Natural killer cell (primary cell): ENCODE results near the gene TYMS. TPM values are rescaled to one million over a fixed set of nuclear protein-coding genes. Genes with fewer than 3 reads are reported as not detected.

Source experiments
- ATAC-seq, 3 donors: fragments of 150-1000 bp in 2 of 3; fragments of 200-7000 bp in 1 of 3; cut with Tn5 transposase; 1 replicate in 1 of 3; 2 replicates in 2 of 3; pipeline ENCODE4 v1.10.0; 2021; ENCODE audit warnings: mild to moderate bottlenecking in 2 of 3, moderate library complexity in 2 of 3
- DNase-seq, 2 donors: peaks; one replicate each; pipeline versions ENCODE4 v3.0.0 to v3.0.0-alpha.2; 2013 to 2021; ENCODE audit warnings: mixed read lengths in 1 of 2
- H3K27ac ChIP-seq: one replicate; pipeline ENCODE4 v1.5.1; 2013; ENCODE audit warnings: mild to moderate bottlenecking, low read length
- H3K27me3 ChIP-seq: one replicate; pipeline ENCODE4 v1.6.1; 2013; ENCODE audit warnings: low read length; ENCODE audit not compliant: control insufficient read depth, insufficient read depth
- H3K36me3 ChIP-seq: one replicate; pipeline ENCODE4 v1.6.1; 2013; ENCODE audit warnings: low read length; ENCODE audit not compliant: control insufficient read depth, insufficient read depth
- H3K4me1 ChIP-seq: one replicate; pipeline ENCODE4 v1.6.1; 2013; ENCODE audit warnings: low read length; ENCODE audit not compliant: control insufficient read depth, insufficient read depth
- H3K4me3 ChIP-seq: one replicate; pipeline ENCODE4 v1.5.1; 2013; ENCODE audit warnings: low read length
- H3K9me3 ChIP-seq: one replicate; pipeline ENCODE4 v1.6.1; 2013; ENCODE audit warnings: low read length; ENCODE audit not compliant: control insufficient read depth, insufficient read depth
- H3K27ac Mint-ChIP-seq, 2 donors: one replicate each; pipeline ENCODE4 v1.8.0; 2022; ENCODE audit warnings: mild to moderate bottlenecking in 2 of 2, mixed read lengths in 2 of 2, moderate library complexity in 1 of 2
- H3K27me3 Mint-ChIP-seq, 2 donors: one replicate each; pipeline ENCODE4 v1.8.0; 2022; ENCODE audit warnings: low read depth in 2 of 2, mixed read lengths in 2 of 2
- H3K36me3 Mint-ChIP-seq: one replicate; pipeline ENCODE4 v1.8.0; 2022; ENCODE audit warnings: mixed read lengths
- H3K4me1 Mint-ChIP-seq, 2 donors: one replicate each; pipeline ENCODE4 v1.8.0; 2022; ENCODE audit warnings: mixed read lengths in 2 of 2
- H3K4me3 Mint-ChIP-seq: one replicate; pipeline ENCODE4 v1.8.0; 2022; ENCODE audit warnings: mild to moderate bottlenecking, moderate library complexity, mixed read lengths
- H3K9me3 Mint-ChIP-seq, 2 donors: one replicate each; pipeline ENCODE4 v1.8.0; 2022; ENCODE audit warnings: mixed read lengths in 2 of 2
- WGBS: methylation state at CpG from one replicate; pipeline ENCODE4 v1.1.7; 2013; ENCODE audit warnings: missing lambda C conversion rate; ENCODE audit not compliant: insufficient coverage; 5-methylcytosine and 5-hydroxymethylcytosine counted together
- intact Hi-C: fragments of 100-400 bp; cut with micrococcal nuclease; formaldehyde crosslinking; loops from one replicate; pipeline ENCODE4 v1.14.2; 2022
- total RNA-seq, 4 donors: library from RNA; stranded (reverse); fragments of 120-200 nt in 1 of 4; gene quantifications; one replicate each; pipeline versions ENCODE4 v1.2.3 to v1.2.4, GENCODE V29; 2013 to 2022
- TF ChIP-seq, protein P1 (sequence below): fragments of 200-600 bp; IDR thresholded peaks from one replicate; pipeline ENCODE4 v1.8.0; 2022; ENCODE audit warnings: antibody characterized with exemption

TYMS gene
- total RNA-seq, 3 donors from 2014 or later (not counting 1 experiment from before 2014, with no cell fraction given): 5.8 to 13.6 (median 7.8) TPM

DNA sequence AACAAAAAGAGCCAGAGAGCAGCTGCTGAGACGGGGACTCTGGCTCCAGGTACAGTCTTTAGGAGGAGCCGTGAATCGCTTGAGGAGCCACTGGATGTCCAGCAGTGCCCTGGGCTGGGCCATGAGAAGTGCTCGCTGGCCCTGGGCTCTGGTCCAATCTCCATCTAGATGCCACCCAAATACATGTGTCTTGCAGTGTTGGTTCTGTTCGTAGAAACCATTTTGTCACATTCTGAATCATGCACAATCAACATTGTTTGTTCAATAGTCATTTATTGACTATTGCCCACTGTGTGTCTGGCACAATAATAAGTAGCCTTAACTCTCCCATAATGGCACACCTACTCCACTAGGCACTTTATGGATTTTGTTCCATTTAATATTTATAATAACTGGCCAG lies 26.1 kb downstream of the TYMS start:
- Histone ChIP-seq H3K36me3 (peaks cover 5% of the 10 kb centered on the region), H3K27ac (no peak overlapping the region), H3K4me3 (no peak overlapping the region), H3K27me3 (no peaks in the 10 kb centered on the region), H3K9me3 (no peaks in the 10 kb centered on the region), H3K4me1 (peaks cover 11% of the 10 kb centered on the region)
- H3K4me3 Mint-ChIP-seq: no peak overlapping the region
- TF ChIP-seq, protein P1, sequence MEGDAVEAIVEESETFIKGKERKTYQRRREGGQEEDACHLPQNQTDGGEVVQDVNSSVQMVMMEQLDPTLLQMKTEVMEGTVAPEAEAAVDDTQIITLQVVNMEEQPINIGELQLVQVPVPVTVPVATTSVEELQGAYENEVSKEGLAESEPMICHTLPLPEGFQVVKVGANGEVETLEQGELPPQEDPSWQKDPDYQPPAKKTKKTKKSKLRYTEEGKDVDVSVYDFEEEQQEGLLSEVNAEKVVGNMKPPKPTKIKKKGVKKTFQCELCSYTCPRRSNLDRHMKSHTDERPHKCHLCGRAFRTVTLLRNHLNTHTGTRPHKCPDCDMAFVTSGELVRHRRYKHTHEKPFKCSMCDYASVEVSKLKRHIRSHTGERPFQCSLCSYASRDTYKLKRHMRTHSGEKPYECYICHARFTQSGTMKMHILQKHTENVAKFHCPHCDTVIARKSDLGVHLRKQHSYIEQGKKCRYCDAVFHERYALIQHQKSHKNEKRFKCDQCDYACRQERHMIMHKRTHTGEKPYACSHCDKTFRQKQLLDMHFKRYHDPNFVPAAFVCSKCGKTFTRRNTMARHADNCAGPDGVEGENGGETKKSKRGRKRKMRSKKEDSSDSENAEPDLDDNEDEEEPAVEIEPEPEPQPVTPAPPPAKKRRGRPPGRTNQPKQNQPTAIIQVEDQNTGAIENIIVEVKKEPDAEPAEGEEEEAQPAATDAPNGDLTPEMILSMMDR: no peak
- intact Hi-C loops: no loop called here
- H3K27ac Mint-ChIP-seq: no peak overlapping the region
- DNase-seq (no peak), ATAC-seq (no peak)
- no peaks in the 10 kb centered on the region for H3K9me3 Mint-ChIP-seq
- no peaks in the 10 kb centered on the region for H3K36me3 Mint-ChIP-seq
- no peaks in the 10 kb centered on the region for H3K27me3 Mint-ChIP-seq
- H3K4me1 Mint-ChIP-seq: peaks cover 10 to 12% of the 10 kb centered on the region in 2 donors
- WGBS: 90% methylated on average over 5 of the region's 5 CpGs

DNA sequence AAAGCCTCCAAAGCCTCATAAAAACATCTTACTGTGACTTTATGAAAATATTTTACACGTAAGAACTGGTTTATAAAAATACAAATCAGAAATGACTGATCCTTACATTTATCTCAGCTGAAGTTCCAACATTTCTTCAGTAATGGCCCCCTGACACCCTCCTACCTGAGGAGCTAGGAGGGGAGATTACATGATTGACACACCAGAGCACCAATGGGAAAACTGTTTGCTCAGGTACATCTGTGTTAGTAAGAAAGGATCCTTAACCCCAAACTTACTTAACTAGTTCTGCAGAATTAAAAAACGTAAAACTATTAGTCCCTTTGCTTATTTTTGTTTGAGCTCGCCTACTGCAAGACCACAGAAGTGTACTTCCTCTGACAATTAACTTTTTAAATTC lies 28.0 kb downstream of the TYMS start:
- intact Hi-C loops: no loop called here
- Histone ChIP-seq H3K27me3 (no peaks in the 10 kb centered on the region), H3K36me3 (peaks cover 3% of the 10 kb centered on the region), H3K9me3 (no peaks in the 10 kb centered on the region), H3K27ac (no peak overlapping the region), H3K4me3 (no peak overlapping the region), H3K4me1 (peaks cover 11% of the 10 kb centered on the region)
- Mint-ChIP-seq H3K36me3 (no peaks in the 10 kb centered on the region), H3K4me3 (no peak overlapping the region), H3K9me3 (no peaks in the 10 kb centered on the region), H3K27ac (no peak overlapping the region), H3K27me3 (no peaks in the 10 kb centered on the region), H3K4me1 (peaks cover 10 to 12% of the 10 kb centered on the region in 2 donors)
- DNase-seq: no peak
- TF ChIP-seq, protein P1: no peak
- no peak for ATAC-seq
- 97% methylated on average over 3 of the region's 3 CpGs for WGBS

DNA sequence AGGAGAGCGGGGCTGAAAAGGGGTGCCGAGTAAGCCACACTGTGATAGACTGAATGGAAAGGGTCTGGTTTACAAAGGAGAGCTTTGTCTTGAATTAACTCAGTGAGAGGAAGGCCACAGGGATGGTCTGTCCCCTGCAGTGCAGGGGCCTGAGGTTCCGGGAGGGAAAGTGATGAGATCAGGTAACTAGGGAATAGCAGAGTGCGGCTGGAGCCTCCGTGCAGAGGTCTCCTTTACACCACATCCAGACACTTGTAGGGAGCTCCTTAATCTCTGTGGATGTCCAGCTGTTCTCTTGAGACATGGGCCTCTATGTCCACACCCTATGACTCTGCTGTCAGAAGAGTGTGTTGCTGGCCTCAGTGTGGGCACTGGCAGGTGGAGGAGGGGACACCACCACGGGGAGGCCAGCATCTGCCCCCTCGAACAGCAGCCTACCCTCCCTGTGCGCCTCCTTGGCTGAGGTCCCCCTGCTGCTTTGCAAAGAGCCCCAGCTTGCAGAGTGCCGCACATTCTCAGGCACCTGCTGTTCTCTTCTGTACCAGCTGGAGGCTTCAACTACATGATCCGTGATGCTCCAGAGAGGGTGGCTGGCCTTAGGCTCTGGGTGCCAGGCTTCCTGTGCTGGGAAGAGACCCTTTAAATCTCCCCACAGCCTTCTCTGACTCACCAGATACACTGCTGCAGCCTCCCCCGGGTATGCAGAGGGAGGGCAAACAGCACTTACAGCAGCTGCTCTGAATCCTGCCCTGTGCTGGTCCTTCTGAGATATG lies 29.1 kb downstream of the TYMS start:
- peaks cover 3% of the 10 kb centered on the region for H3K36me3 ChIP-seq

More for the DNA sequence above, 29.1 kb downstream of the TYMS start:
- DNase-seq (no peak), ATAC-seq (no peak)
- Mint-ChIP-seq H3K27ac (no peak overlapping the region), H3K36me3 (no peaks in the 10 kb centered on the region), H3K4me1 (peaks cover 9% of the 10 kb centered on the region in 2 donors), H3K9me3 (no peaks in the 10 kb centered on the region), H3K27me3 (no peaks in the 10 kb centered on the region), H3K4me3 (no peak overlapping the region)
- no peaks in the 10 kb centered on the region for H3K27me3 ChIP-seq
- H3K4me3 ChIP-seq: no peak overlapping the region
- WGBS: 97% methylated on average over 11 of the region's 11 CpGs
- H3K27ac ChIP-seq: no peak overlapping the region
- no peaks in the 10 kb centered on the region for H3K9me3 ChIP-seq
- TF ChIP-seq, protein P1: no peak
- intact Hi-C loops: no loop called here
- peaks cover 9% of the 10 kb centered on the region for H3K4me1 ChIP-seq
